RPMI7951 (cell line): ENCODE results near the gene ZNF195. TPM values are rescaled to one million over a fixed set of nuclear protein-coding genes. Genes with fewer than 3 reads are reported as not detected.
"Not testable (repeated sequence)": the region's sequence is repeated elsewhere in the genome, so short reads cannot be mapped to it uniquely, and the experiment has no call there.

Experiments used
- DNase-seq: peaks from one replicate; pipeline ENCODE4 v3.0.0-alpha.2; 2012; ENCODE audit warnings: low read depth
- total RNA-seq: library from RNA; depleted of rRNA; stranded (reverse); fragments of >200 nt; shearing (Covaris generic); gene quantifications from 2 replicates; pipeline ENCODE4 v1.2.3, GENCODE V29; 2014

Gene ZNF195
- total RNA-seq, 1 experiment from 2014 or later, result 14.5 TPM

GRCh38 chr11:3402181-3402860 is 23.4 kb upstream of the ZNF195 start:
- DNase-seq, result not testable (repeated sequence)

GRCh38 chr11:3401052-3401451 is 22.1 kb upstream of the ZNF195 start:
- not testable (repeated sequence) for DNase-seq

- not testable (repeated sequence) for DNase-seq
These were observed 19.6 kb upstream of the ZNF195 start for GRCh38 chr11:3398509-3398908.

GRCh38 chr11:3398106-3398505 is 19.2 kb upstream of the ZNF195 start:
- not testable (repeated sequence) for DNase-seq

GRCh38 chr11:3397210-3397609 is 18.3 kb upstream of the ZNF195 start:
- DNase-seq, result not testable (repeated sequence)

GRCh38 chr11:3395468-3395867 is 16.5 kb upstream of the ZNF195 start:
- not testable (repeated sequence) for DNase-seq

GRCh38 chr11:3394956-3395355 is 16.0 kb upstream of the ZNF195 start:
- not testable (repeated sequence) for DNase-seq

- not testable (repeated sequence) for DNase-seq
These were observed 14.5 kb upstream of the ZNF195 start for GRCh38 chr11:3393450-3393849.

GRCh38 chr11:3382613-3383285 is 3.8 kb upstream of the ZNF195 start:
- no peak for DNase-seq

- DNase-seq, result no peak
These were observed 2.8 kb upstream of the ZNF195 start for GRCh38 chr11:3381794-3382193.

GRCh38 chr11:3380706-3381545 is 2.0 kb upstream of the ZNF195 start:
- no peak for DNase-seq

GRCh38 chr11:3375552-3375951 is 3.4 kb downstream of the ZNF195 start:
- no peak for DNase-seq

GRCh38 chr11:3370311-3370870 is 8.6 kb downstream of the ZNF195 start:
- no peak for DNase-seq

- no peak for DNase-seq
These were observed 9.6 kb downstream of the ZNF195 start for GRCh38 chr11:3369366-3369765.

- no peak for DNase-seq
These were observed 10.7 kb downstream of the ZNF195 start for GRCh38 chr11:3368199-3368598.

GRCh38 chr11:3367221-3367620 is 11.7 kb downstream of the ZNF195 start:
- DNase-seq, result no peak

GRCh38 chr11:3359092-3359824 is 19.7 kb downstream of the ZNF195 start:
- DNase-seq, result no peak

- DNase-seq, result no peak
These were observed 20.8 kb downstream of the ZNF195 start for GRCh38 chr11:3357994-3358676.

GRCh38 chr11:3357302-3357701 is 21.6 kb downstream of the ZNF195 start:
- DNase-seq, result no peak

- no peak for DNase-seq
These were observed 22.1 kb downstream of the ZNF195 start for GRCh38 chr11:3356858-3357257.

GRCh38 chr11:3353066-3353465 is 25.9 kb downstream of the ZNF195 start:
- no peak for DNase-seq
